ENCODE data around the gene LGALSL. TPM values are rescaled to one million over a fixed set of nuclear protein-coding genes. Genes with fewer than 3 reads are reported as not detected.

LGALSL gene
- total and polyA plus RNA-seq, 2 donors (not counting 1 experiment from before 2014, with no cell fraction given): 0.40 to 1.8 TPM

GRCh38 chr2:64482243-64482642 lies 28.3 kb downstream of the LGALSL start:
- H3K9me3 Mint-ChIP-seq (ENCODE audit: insufficient read depth): no peaks in the 10 kb centered on the region
- Histone ChIP-seq H3K27me3 (replicated peaks in 1 of 4; ENCODE audit: control extremely low read depth in 1 of 4, control insufficient read depth in 3 of 4, insufficient read depth in 4 of 4, low read length in 3 of 4) (peaks cover 0 to 3% (median 0%) of the 10 kb centered on the region in 4 experiments), H3K4me2 (replicated peaks; ENCODE audit: low read depth, low read length, poor library complexity, severe bottlenecking) (no peak overlapping the region), H3K9me3 (ENCODE audit: control extremely low read depth in 1 of 3, control insufficient read depth in 2 of 3, insufficient read depth in 1 of 3, low read length in 2 of 3) (no peaks in the 10 kb centered on the region), H3K79me2 (ENCODE audit: control insufficient read depth, insufficient read depth, low read length) (no peaks in the 10 kb centered on the region), H3K4me3 (ENCODE audit: control extremely low read depth in 1 of 5, extremely low read depth in 1 of 5, insufficient read depth in 1 of 5, low read depth in 2 of 5, low read length in 4 of 5) (no peak overlapping the region), H2AFZ (ENCODE audit: insufficient read depth, low read depth, low read length, poor library complexity, severe bottlenecking) (no peak overlapping the region), H3K9ac (ENCODE audit: low read length) (no peak overlapping the region), H4K20me1 (ENCODE audit: control insufficient read depth, insufficient read depth, low read length, poor library complexity, severe bottlenecking) (no peaks in the 10 kb centered on the region), H3K27ac (ENCODE audit: low read length in 2 of 2) (no peak overlapping the region), H3K36me3 (replicated peaks in 1 of 2; ENCODE audit: control extremely low read depth in 1 of 2, control insufficient read depth in 1 of 2, extremely low read depth in 1 of 2, insufficient read depth in 2 of 2, low read length in 1 of 2) (no peaks in the 10 kb centered on the region), H3K4me1 (ENCODE audit: control insufficient read depth in 2 of 2, insufficient read depth in 2 of 2, low read length in 2 of 2) (no peaks in the 10 kb centered on the region)
- ATAC-seq (ENCODE audit: low read depth) (no peak), DNase-seq (no peak)
- H3K27me3 Mint-ChIP-seq: peaks cover 15% of the 10 kb centered on the region
- H3K4me3 Mint-ChIP-seq: no peak overlapping the region
- 100% methylated on average over 1 of the region's 1 CpG for WGBS (ENCODE audit: insufficient coverage)
- intact Hi-C loops (cut with micrococcal nuclease): no loop called here
- CTCF ChIA-PET: interaction anchor here (1.0 to 15.6 kb wide), 3 partner anchors 8 to 433 kb away, joined by 4 to 398 read pairs (median 4); no protein-coding TSS in a partner anchor
- H3K4me1 Mint-ChIP-seq: no peaks in the 10 kb centered on the region
- H3K27ac Mint-ChIP-seq: no peak overlapping the region
- TF ChIP-seq CTCF (IDR thresholded peaks at IDR 0.05) (no peak), EZH2 (IDR thresholded peaks at IDR 0.05; ENCODE audit: borderline replicate concordance, insufficient read depth, low read depth, low read length, poor library complexity, severe bottlenecking) (no peak)
- POLR2A ChIA-PET: no interaction called here

GRCh38 chr2:64482765-64483504 lies 29.0 kb downstream of the LGALSL start:
- ATAC-seq (ENCODE audit: low read depth) (no peak), DNase-seq (no peak)
- Histone ChIP-seq H3K4me1 (ENCODE audit: control insufficient read depth in 2 of 2, insufficient read depth in 2 of 2, low read length in 2 of 2) (no peaks in the 10 kb centered on the region), H3K9me3 (ENCODE audit: control extremely low read depth in 1 of 3, control insufficient read depth in 2 of 3, insufficient read depth in 1 of 3, low read length in 2 of 3) (no peaks in the 10 kb centered on the region), H4K20me1 (ENCODE audit: control insufficient read depth, insufficient read depth, low read length, poor library complexity, severe bottlenecking) (no peaks in the 10 kb centered on the region), H3K4me3 (ENCODE audit: control extremely low read depth in 1 of 5, extremely low read depth in 1 of 5, insufficient read depth in 1 of 5, low read depth in 2 of 5, low read length in 4 of 5) (no peak overlapping the region), H3K4me2 (replicated peaks; ENCODE audit: low read depth, low read length, poor library complexity, severe bottlenecking) (no peak overlapping the region), H3K36me3 (replicated peaks in 1 of 2; ENCODE audit: control extremely low read depth in 1 of 2, control insufficient read depth in 1 of 2, extremely low read depth in 1 of 2, insufficient read depth in 2 of 2, low read length in 1 of 2) (no peaks in the 10 kb centered on the region), H3K79me2 (ENCODE audit: control insufficient read depth, insufficient read depth, low read length) (no peaks in the 10 kb centered on the region), H2AFZ (ENCODE audit: insufficient read depth, low read depth, low read length, poor library complexity, severe bottlenecking) (no peak overlapping the region), H3K9ac (ENCODE audit: low read length) (no peak overlapping the region), H3K27me3 (replicated peaks in 1 of 4; ENCODE audit: control extremely low read depth in 1 of 4, control insufficient read depth in 3 of 4, insufficient read depth in 4 of 4, low read length in 3 of 4) (peaks cover 0 to 3% (median 0%) of the 10 kb centered on the region in 4 experiments), H3K27ac (ENCODE audit: low read length in 2 of 2) (no peak overlapping the region)
- CTCF ChIA-PET: interaction anchor here (1.7 to 15.6 kb wide), 2 partner anchors 153 to 433 kb away, joined by 4 to 398 read pairs; no protein-coding TSS in a partner anchor
- H3K27ac Mint-ChIP-seq: no peak overlapping the region
- 90% methylated on average over 3 of the region's 5 CpGs for WGBS (ENCODE audit: insufficient coverage)
- intact Hi-C loops (cut with micrococcal nuclease): no loop called here
- H3K9me3 Mint-ChIP-seq (ENCODE audit: insufficient read depth): no peaks in the 10 kb centered on the region
- peaks cover 15% of the 10 kb centered on the region for H3K27me3 Mint-ChIP-seq
- peaks cover under 1% of the 10 kb centered on the region for H3K4me1 Mint-ChIP-seq
- POLR2A ChIA-PET: no interaction called here
- H3K4me3 Mint-ChIP-seq: no peak overlapping the region
- TF ChIP-seq EZH2 (IDR thresholded peaks at IDR 0.05; ENCODE audit: borderline replicate concordance, insufficient read depth, low read depth, low read length, poor library complexity, severe bottlenecking) (no peak), CTCF (IDR thresholded peaks at IDR 0.05) (no peak)
